GM21723 (cell line): ENCODE results near the gene RBAK.
"Not testable (repeated sequence)": the region's sequence is repeated elsewhere in the genome, so short reads cannot be mapped to it uniquely, and the experiment has no call there.

Experiments
- ATAC-seq: cut with Tn5 transposase; IDR thresholded peaks from one replicate; pipeline ENCODE4 v1.9.1; 2021; ENCODE audit warnings: mild to moderate bottlenecking, moderate library complexity; ENCODE audit not compliant: unreplicated experiment

RBAK gene

DNA sequence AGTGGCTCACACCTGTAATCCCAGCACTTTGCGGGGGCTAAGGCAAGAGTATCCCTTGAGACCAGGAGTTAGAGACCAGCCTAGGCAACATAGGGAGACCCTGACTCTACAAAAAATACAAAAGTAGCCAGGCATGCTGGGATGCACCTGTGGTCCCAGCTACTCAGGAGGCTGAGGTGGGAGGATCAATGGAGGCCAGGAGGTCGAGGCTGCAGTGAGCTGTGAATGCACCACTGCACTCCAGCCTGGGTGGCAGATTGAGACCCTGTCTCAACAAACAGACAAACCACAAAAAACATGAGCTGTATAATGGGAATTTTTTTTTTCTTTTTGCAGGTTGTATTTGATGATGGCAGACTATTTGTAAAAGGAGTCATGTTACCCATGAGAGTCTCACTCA, 1.5 kb downstream of the RBAK start:
- ATAC-seq: not testable (repeated sequence)

GRCh38 chr7:5050676-5051075, 5.0 kb downstream of the RBAK start:
- no peak for ATAC-seq

DNA sequence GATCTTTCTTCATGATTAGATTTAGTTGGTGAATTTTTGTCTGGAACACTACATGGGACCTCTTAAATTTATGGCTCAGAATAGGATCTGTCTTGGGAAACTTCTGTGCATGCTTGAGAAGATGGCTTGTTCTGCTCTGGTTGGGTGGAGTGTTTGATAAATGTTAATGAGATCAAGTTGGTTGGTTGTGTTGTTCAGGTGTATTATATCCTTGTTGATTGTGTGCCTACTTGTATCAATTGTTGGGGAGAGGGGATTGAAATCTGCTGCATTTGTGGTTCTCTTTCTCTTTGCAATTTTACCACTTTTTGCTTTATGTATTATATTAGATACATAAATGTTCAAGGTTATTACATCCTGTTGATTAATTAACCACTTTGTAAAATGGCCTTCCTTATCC, 6.1 kb downstream of the RBAK start:
- ATAC-seq: not testable (repeated sequence)

DNA sequence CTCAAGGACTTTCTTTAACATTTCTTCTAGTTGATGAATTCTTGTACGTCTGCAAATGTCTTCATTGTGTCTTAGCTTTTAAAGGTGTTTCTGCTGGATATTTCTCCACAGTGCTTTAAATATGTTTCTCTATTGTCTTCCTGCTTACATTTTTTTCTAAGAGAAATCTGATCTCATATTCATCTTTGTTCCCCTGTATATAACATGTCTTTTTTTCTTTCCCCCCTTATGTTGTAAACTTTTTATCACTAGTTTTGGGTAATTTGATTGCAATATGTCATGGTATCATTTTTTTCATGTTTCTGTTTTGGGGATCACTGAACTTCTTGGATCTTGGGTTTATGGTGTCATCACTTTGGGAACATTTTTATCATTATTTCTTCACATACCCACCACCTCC, 7.5 kb downstream of the RBAK start:
- no peak for ATAC-seq

DNA sequence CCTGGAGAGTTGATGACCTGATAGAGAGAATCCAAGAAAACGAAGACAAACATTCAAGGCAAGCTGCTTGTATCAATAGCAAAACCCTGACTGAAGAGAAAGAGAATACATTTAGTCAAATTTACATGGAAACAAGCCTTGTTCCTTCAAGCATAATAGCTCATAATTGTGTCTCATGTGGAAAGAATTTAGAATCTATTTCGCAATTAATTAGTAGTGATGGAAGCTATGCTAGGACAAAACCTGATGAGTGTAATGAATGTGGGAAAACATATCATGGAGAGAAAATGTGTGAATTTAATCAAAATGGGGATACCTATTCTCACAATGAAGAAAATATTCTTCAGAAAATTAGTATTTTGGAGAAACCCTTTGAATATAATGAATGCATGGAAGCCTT, 18.0 kb downstream of the RBAK start:
- ATAC-seq: no peak

DNA sequence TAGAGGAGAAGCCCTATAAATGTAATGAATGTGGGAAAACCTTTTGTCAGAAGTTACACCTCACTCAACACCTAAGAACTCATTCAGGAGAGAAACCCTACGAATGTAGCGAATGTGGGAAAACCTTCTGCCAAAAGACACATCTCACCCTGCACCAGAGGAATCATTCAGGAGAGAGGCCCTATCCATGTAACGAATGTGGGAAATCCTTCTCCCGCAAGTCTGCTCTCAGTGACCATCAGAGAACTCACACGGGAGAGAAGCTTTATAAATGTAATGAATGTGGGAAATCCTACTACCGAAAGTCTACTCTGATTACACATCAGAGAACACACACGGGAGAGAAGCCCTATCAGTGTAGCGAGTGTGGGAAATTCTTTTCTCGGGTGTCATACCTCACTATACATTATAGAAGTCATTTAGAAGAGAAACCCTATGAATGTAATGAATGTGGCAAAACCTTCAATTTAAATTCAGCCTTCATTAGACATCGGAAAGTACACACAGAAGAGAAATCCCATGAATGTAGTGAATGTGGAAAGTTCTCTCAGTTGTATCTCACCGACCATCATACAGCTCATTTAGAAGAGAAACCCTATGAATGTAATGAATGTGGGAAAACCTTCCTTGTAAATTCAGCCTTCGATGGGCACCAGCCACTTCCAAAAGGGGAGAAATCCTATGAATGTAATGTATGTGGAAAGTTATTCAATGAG, 18.9 kb downstream of the RBAK start:
- ATAC-seq: no peak

- ATAC-seq: no peak
These were observed 19.4 kb downstream of the RBAK start for GRCh38 chr7:5065107-5065407.

DNA sequence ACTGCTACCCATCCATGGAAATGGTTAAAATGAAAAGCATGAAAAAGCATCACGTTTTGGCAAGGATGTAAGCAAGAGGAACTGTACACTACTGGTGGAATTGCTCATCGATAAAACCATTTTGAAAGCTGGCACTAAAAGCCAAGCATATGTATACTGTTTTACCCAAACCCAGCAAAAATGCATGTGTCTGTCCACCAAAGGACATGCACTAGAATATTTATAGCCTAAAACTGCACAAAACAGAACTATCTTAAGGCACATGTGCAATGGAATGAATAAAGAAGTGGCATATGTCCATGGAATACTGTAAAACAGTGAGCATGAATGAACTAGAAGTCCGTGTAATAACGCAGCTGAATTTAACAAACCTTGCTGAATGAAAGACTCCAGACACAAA, 22.9 kb downstream of the RBAK start:
- ATAC-seq: no peak

DNA sequence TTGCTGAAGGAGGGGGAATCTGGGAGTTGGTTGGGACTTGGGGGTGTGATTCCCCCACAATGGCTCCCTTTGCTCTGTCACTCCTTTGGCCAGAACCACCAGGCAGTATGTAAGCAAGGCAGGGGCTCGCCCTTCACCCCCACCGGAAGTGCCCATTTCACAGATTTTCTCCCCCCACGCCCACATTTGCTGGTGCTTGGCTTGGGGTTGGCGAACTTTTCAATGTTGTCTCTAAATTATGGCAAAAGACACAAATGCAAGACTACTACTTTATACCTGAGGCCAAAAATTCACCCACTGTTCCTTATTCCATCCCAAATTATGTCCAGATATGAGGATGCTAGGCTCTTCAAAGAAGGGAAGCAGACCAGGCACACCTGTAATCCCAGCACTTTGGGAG, 24.5 kb downstream of the RBAK start:
- ATAC-seq: no peak

- not testable (repeated sequence) for ATAC-seq
These were observed 29.5 kb downstream of the RBAK start for GRCh38 chr7:5075187-5075586.

- no peak for ATAC-seq
These were observed 32.1 kb downstream of the RBAK start for GRCh38 chr7:5077740-5078139.

GRCh38 chr7:5082806-5083205, 37.1 kb downstream of the RBAK start:
- ATAC-seq: no peak

DNA sequence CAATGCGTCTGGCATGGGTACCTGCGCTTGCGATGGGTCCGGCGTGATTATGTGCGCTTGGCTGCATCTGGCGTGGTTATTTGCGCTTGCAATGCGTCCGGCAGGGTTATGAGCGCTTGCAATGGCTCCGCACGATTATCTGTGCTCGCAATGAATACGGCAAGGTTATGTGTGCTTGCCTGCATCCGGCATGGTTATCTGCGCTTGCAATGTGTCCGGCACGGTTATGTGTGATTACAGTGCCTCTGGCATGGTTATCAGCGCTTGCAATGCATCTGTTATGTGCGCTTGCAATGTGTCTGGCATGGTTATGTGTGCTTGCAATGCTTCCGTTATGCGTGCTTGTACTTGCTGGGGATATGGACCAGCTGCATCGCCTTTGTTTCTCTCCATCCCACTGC, 37.7 kb downstream of the RBAK start:
- ATAC-seq: no peak

GRCh38 chr7:5086256-5086655, 40.6 kb downstream of the RBAK start:
- no peak for ATAC-seq

GRCh38 chr7:5088228-5088833, 42.7 kb downstream of the RBAK start:
- not testable (repeated sequence) for ATAC-seq

GRCh38 chr7:5088906-5089305, 43.2 kb downstream of the RBAK start:
- no peak for ATAC-seq

GRCh38 chr7:5093948-5094347, 48.3 kb downstream of the RBAK start:
- ATAC-seq: no peak

- ATAC-seq: no peak
These were observed 49.0 kb downstream of the RBAK start for GRCh38 chr7:5094641-5095040.

DNA sequence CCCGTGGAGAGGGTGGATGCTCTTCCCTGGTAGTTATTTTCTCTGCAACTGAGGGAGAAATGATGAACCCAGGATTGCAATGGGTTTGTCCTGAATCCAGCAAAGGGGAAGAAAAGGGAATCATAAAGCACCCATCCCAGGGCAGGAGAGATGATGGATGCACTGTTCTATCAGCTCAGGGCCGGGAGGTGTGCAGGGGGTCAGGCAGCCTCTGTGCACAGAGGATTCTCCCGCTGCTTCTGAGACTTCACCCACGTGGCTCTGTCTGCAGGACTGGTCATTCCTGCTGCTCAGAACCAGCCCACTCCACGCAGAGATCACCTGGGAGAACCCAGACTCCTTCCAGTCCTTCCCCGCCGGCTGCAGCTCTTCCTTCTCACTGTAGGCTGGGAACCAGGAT, 70.7 kb downstream of the RBAK start:
- ATAC-seq: no peak

GRCh38 chr7:5117095-5117970, 71.7 kb downstream of the RBAK start:
- no peak for ATAC-seq
